Naive thymus-derived CD4-positive, alpha-beta T cell (primary cell): Measurements from ENCODE around the gene SSTR3. TPM values are rescaled to one million over a fixed set of nuclear protein-coding genes. Genes with fewer than 3 reads are reported as not detected.

Experiments used
- ATAC-seq: fragments of 150-1000 bp; cut with Tn5 transposase; 2 replicates; pipeline ENCODE4 v1.10.0; 2021; ENCODE audit warnings: mild to moderate bottlenecking, moderate library complexity
- CTCF ChIA-PET: fragments of 350-600 bp; sonication (Branson Sonifier 250); formaldehyde crosslinking; loops from one replicate; lab custom pipeline; 2021; ENCODE audit warnings: antibody characterized with exemption; lab: Charles Lee
- POLR2A ChIA-PET: fragments of 350-600 bp; sonication (Branson Sonifier 250); formaldehyde crosslinking; loops from one replicate; lab custom pipeline; 2021; ENCODE audit warnings: antibody characterized with exemption, inconsistent platforms; lab: Charles Lee
- DNase-seq, 9 donors: peaks; one replicate each; pipeline versions ENCODE4 v3.0.0 to v3.0.0-alpha.2; 2020 to 2022; ENCODE audit warnings: mixed read lengths in 1 of 9
- H3K27ac ChIP-seq: one replicate; pipeline ENCODE4 v1.7.0; 2013; ENCODE audit warnings: mild to moderate bottlenecking, low read depth, low read length, moderate library complexity
- H3K27me3 ChIP-seq, 2 donors: one replicate each; pipeline ENCODE4 v1.7.0; 2013; ENCODE audit warnings: low read length in 2 of 2, mild to moderate bottlenecking in 2 of 2, moderate library complexity in 2 of 2; ENCODE audit not compliant: control insufficient read depth in 2 of 2, insufficient read depth in 2 of 2
- H3K36me3 ChIP-seq, 3 experiments: 1 replicate in 2 of 3; 2 replicates in 1 of 3; pipeline ENCODE4 v1.7.0; 2013; ENCODE audit warnings: low read length in 3 of 3, mild to moderate bottlenecking in 3 of 3, moderate library complexity in 1 of 3; ENCODE audit not compliant: insufficient read depth in 3 of 3, control insufficient read depth in 2 of 3
- H3K4me1 ChIP-seq, 2 donors: one replicate each; pipeline ENCODE4 v1.7.0; 2013; ENCODE audit warnings: low read length in 2 of 2, mild to moderate bottlenecking in 2 of 2, moderate library complexity in 1 of 2; ENCODE audit not compliant: control insufficient read depth in 2 of 2, insufficient read depth in 2 of 2
- H3K4me3 ChIP-seq: 2 replicates; pipeline ENCODE4 v1.7.0; 2013; ENCODE audit warnings: mild to moderate bottlenecking, low read length
- H3K9me3 ChIP-seq, 3 experiments: 1 replicate in 2 of 3; 2 replicates in 1 of 3; pipeline ENCODE4 v1.7.0; 2013; ENCODE audit warnings: low read length in 3 of 3; ENCODE audit not compliant: control insufficient read depth in 2 of 3
- H3K27ac Mint-ChIP-seq, 9 donors: one replicate each; pipeline ENCODE4 v1.8.0; 2020 to 2022; ENCODE audit warnings: mixed read lengths in 9 of 9, mild to moderate bottlenecking in 8 of 9, moderate library complexity in 5 of 9, inconsistent platforms in 2 of 9
- H3K27me3 Mint-ChIP-seq, 5 donors: one replicate each; pipeline ENCODE4 v1.8.0; 2021 to 2022; ENCODE audit warnings: mixed read lengths in 5 of 5, mild to moderate bottlenecking in 1 of 5
- H3K36me3 Mint-ChIP-seq, 5 donors: one replicate each; pipeline ENCODE4 v1.8.0; 2020 to 2022; ENCODE audit warnings: mixed read lengths in 5 of 5, mild to moderate bottlenecking in 3 of 5, inconsistent platforms in 1 of 5
- H3K4me1 Mint-ChIP-seq, 7 donors: one replicate each; pipeline ENCODE4 v1.8.0; 2020 to 2022; ENCODE audit warnings: mixed read lengths in 7 of 7, mild to moderate bottlenecking in 3 of 7, inconsistent platforms in 1 of 7
- H3K4me3 Mint-ChIP-seq, 10 donors: one replicate each; pipeline ENCODE4 v1.8.0; 2020 to 2022; ENCODE audit warnings: mild to moderate bottlenecking in 10 of 10, mixed read lengths in 10 of 10, moderate library complexity in 6 of 10, inconsistent platforms in 2 of 10
- H3K9me3 Mint-ChIP-seq, 11 donors: one replicate each; pipeline ENCODE4 v1.8.0; 2020 to 2022; ENCODE audit warnings: mixed read lengths in 11 of 11, mild to moderate bottlenecking in 4 of 11, inconsistent platforms in 1 of 11, moderate library complexity in 1 of 11
- intact Hi-C, 2 donors: fragments of 100-400 bp; cut with micrococcal nuclease; formaldehyde crosslinking; loops; one replicate each; pipeline ENCODE4 v1.15.1; 2023
- polyA plus RNA-seq, 2 donors: library from polyadenylated mRNA; unstranded; fragments of 300-500 nt; fragmentation: Illumina TruSeq; gene quantifications; one replicate each; pipeline ENCODE4 v1.2.3, GENCODE V29; 2021
- total RNA-seq, 6 experiments: library from RNA in 5 of 6; stranded (reverse) in 5 of 6; gene quantifications; 1 replicate in 5 of 6; 2 replicates in 1 of 6; pipeline ENCODE4 v1.2.3 and lab custom pipeline; 2021 to 2026

SSTR3 gene
- total and polyA plus RNA-seq, 7 experiments from 2014 or later, result 3.9 to 30.4 (median 6.4) TPM

DNA sequence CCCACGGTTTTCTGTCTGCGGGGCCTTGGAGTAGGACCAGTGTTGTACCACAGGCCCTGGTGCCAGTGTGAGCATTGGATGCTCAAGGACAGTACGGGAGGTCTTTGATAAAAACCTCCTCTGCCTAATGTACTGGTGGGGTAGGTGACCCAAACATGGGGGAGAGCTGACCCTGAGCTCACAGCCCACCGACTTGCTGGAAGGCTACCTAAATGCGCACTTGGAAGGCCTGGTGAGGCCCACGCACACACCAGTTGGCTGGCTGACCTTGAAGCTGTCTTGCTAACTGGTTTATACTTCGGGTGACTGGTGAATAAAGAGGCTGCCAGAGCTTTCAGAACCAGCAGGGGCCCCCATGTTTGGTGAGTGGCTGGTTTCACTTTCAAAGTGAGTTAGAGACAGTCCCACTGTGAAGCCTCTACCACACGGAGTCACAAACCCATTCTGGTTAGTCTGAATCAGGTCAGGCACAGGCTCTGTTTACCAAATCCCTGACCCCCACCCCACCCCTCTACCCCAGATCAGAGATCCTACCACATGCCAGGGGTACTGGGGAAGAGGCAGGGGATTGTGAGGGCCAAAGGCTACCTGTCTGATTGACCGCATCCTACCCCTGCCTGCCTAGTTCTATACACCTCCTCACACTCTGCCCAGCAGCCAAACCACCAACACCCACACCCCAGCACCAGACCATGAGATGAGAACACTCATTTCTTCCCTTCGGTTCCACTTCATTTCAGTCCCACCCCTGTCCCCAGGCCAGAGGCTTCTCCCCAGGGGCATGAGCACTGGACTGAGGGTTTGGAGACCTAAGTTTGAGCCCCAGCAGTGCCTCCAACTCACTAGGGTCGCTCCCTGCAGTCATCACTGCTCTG lies 49.8 kb downstream of the SSTR3 start:
- Histone ChIP-seq H3K4me1 (peaks cover 44 to 64% of the 10 kb centered on the region in 2 donors), H3K4me3 (peak overlapping the region; percentile 31), H3K27ac (peak overlapping the region; percentile 63), H3K36me3 (no peaks in the 10 kb centered on the region), H3K9me3 (no peaks in the 10 kb centered on the region), H3K27me3 (no peaks in the 10 kb centered on the region)
- ATAC-seq (peak; percentile 83), DNase-seq (peak in 8 of 9 donors; percentile 44 to 79 (median 58))
- H3K4me1 Mint-ChIP-seq, result peaks cover 27 to 91% (median 42%) of the 10 kb centered on the region in 7 donors
- intact Hi-C loops, result loop anchor here (1.0 kb wide), 5 partner anchors 12 to 84 kb away; no protein-coding TSS in a partner anchor
- peak overlapping the region; percentile 82 to 98 (median 91) for H3K27ac Mint-ChIP-seq
- no peaks in the 10 kb centered on the region for H3K9me3 Mint-ChIP-seq
- H3K36me3 Mint-ChIP-seq, result peaks cover 0 to 11% (median 0%) of the 10 kb centered on the region in 5 donors
- H3K4me3 Mint-ChIP-seq, result peak overlapping the region; percentile 30 to 74 (median 59)
- H3K27me3 Mint-ChIP-seq, result no peaks in the 10 kb centered on the region
- CTCF ChIA-PET, result interaction anchor here (0.6 to 3.1 kb wide), 9 partner anchors 13 to 101 kb away, joined by 3 to 20 read pairs (median 6); partner anchors contain the start of gene IL2RB
- POLR2A ChIA-PET, result interaction anchor here (0.7 to 4.3 kb wide), 11 partner anchors 10 to 79 kb away, joined by 3 to 28 read pairs (median 5); partner anchors contain the start of gene IL2RB

DNA sequence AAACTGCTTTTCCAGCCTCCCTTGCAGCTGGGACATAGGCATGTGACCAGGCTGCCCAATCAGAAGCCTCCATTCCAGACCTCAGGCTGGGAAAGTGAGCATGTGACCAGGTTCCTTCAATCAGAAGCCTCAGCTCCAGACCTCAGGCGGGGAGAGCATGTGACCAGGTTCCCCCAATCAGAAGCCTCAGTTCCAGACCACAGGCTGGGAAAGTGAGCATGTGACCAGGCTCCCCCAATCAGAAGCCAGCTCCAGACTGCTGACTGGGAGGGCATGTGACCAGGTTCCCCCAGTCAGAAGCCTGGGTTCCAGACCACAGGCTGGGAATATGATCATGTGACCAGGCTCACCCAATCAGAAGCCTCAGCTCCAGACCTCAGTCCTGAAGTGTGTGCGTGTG lies 50.8 kb downstream of the SSTR3 start:
- DNase-seq (peak in 1 of 9 donors; percentile 46), ATAC-seq (no peak)
- no peak overlapping the region for H3K4me3 ChIP-seq
- H3K27ac ChIP-seq, result no peak overlapping the region
- no peaks in the 10 kb centered on the region for H3K9me3 ChIP-seq
- POLR2A ChIA-PET, result interaction anchor here (0.5 to 4.3 kb wide), 10 partner anchors 9 to 632 kb away, joined by 3 to 28 read pairs (median 4); partner anchors contain the start of genes EIF3D and IL2RB
- H3K27me3 Mint-ChIP-seq, result no peaks in the 10 kb centered on the region
- H3K9me3 Mint-ChIP-seq, result no peaks in the 10 kb centered on the region
- H3K36me3 ChIP-seq, result no peaks in the 10 kb centered on the region
- CTCF ChIA-PET, result interaction anchor here (1.3 to 3.1 kb wide), 4 partner anchors 38 to 99 kb away, joined by 3 to 20 read pairs (median 5); no protein-coding TSS in a partner anchor
- H3K4me1 ChIP-seq, result peaks cover 34 to 54% of the 10 kb centered on the region in 2 donors
- H3K36me3 Mint-ChIP-seq, result peaks cover 0 to 11% (median 0%) of the 10 kb centered on the region in 5 donors
- intact Hi-C loops, result no loop called here
- H3K27ac Mint-ChIP-seq, result peak overlapping the region in 2 of 9 donors; percentile 91 to 98
- peaks cover 21 to 88% (median 33%) of the 10 kb centered on the region in 7 donors for H3K4me1 Mint-ChIP-seq
- H3K4me3 Mint-ChIP-seq, result no peak overlapping the region
- no peaks in the 10 kb centered on the region for H3K27me3 ChIP-seq

DNA sequence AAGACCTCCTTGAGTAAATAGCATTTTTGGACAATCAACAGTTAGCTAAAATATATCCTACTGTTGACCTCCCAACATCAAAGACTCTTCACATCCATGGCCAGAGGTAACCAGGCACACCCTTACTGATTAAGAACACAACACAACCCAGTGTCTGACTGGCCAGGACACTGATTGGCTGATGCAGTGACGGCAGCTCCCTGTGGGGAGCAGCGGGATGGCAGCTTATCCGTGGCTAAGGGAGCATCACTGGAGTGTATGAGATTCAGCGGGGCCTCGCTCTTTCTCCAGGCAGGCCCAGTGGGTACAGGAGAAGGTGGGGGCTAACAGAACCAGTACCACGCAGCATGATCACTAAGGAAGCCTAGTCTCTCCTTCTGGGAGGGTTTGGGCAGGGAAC lies 52.2 kb downstream of the SSTR3 start:
- CTCF ChIA-PET, result interaction anchor here (0.6 kb wide), 1 partner anchor 10 kb away, joined by 3 read pairs; no protein-coding TSS in a partner anchor
- Histone ChIP-seq H3K27me3 (no peaks in the 10 kb centered on the region), H3K9me3 (no peaks in the 10 kb centered on the region), H3K36me3 (no peaks in the 10 kb centered on the region), H3K4me1 (peaks cover 25 to 40% of the 10 kb centered on the region in 2 donors), H3K4me3 (no peak overlapping the region), H3K27ac (no peak overlapping the region)
- Mint-ChIP-seq H3K27me3 (no peaks in the 10 kb centered on the region), H3K36me3 (peaks cover 0 to 19% (median 0%) of the 10 kb centered on the region in 5 donors), H3K4me1 (peaks cover 14 to 83% (median 25%) of the 10 kb centered on the region in 7 donors), H3K9me3 (peaks cover 0 to 3% (median 0%) of the 10 kb centered on the region in 11 donors), H3K4me3 (peak overlapping the region in 1 of 10 donors; percentile 17), H3K27ac (peak overlapping the region in 5 of 9 donors; percentile 2 to 70 (median 40))
- POLR2A ChIA-PET, result interaction anchor here (4.3 kb wide), 1 partner anchor 11 kb away, joined by 28 read pairs; the partner anchor contains the start of gene IL2RB
- intact Hi-C loops, result no loop called here
- DNase-seq (no peak), ATAC-seq (no peak)

DNA sequence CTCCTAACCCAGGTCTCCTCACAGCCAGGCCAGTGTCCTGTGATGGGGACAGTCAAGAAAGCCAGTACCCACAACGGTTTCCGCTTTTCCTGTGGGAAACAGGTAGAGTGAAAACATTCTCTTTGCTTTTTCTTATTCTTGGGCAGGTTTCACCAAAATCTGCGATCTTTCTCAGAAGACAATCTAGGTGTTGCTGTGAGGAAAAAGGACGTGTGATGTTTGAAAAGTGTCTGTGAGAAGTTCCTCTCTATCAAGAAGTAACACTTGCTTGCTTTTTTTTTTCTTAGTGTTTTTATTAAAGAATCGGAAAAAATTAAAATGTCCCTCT lies 53.4 kb downstream of the SSTR3 start:
- peak overlapping the region in 2 of 9 donors; percentile 10 to 40 for H3K27ac Mint-ChIP-seq
- H3K36me3 ChIP-seq, result no peaks in the 10 kb centered on the region
- H3K4me3 ChIP-seq, result no peak overlapping the region
- intact Hi-C loops, result no loop called here
- H3K4me1 Mint-ChIP-seq, result peaks cover 14 to 72% (median 22%) of the 10 kb centered on the region in 7 donors
- peaks cover 23 to 31% of the 10 kb centered on the region in 2 donors for H3K4me1 ChIP-seq
- no peak for DNase-seq
- no peaks in the 10 kb centered on the region for H3K27me3 ChIP-seq
- ChIA-PET POLR2A (no interaction called here), CTCF (no interaction called here)
- H3K27ac ChIP-seq, result no peak overlapping the region
- peaks cover 0 to 19% (median 0%) of the 10 kb centered on the region in 5 donors for H3K36me3 Mint-ChIP-seq
- no peak overlapping the region for H3K4me3 Mint-ChIP-seq
- H3K9me3 ChIP-seq, result no peaks in the 10 kb centered on the region
- ATAC-seq, result no peak
- peaks cover 0 to 3% (median 0%) of the 10 kb centered on the region in 11 donors for H3K9me3 Mint-ChIP-seq
- no peaks in the 10 kb centered on the region for H3K27me3 Mint-ChIP-seq

DNA sequence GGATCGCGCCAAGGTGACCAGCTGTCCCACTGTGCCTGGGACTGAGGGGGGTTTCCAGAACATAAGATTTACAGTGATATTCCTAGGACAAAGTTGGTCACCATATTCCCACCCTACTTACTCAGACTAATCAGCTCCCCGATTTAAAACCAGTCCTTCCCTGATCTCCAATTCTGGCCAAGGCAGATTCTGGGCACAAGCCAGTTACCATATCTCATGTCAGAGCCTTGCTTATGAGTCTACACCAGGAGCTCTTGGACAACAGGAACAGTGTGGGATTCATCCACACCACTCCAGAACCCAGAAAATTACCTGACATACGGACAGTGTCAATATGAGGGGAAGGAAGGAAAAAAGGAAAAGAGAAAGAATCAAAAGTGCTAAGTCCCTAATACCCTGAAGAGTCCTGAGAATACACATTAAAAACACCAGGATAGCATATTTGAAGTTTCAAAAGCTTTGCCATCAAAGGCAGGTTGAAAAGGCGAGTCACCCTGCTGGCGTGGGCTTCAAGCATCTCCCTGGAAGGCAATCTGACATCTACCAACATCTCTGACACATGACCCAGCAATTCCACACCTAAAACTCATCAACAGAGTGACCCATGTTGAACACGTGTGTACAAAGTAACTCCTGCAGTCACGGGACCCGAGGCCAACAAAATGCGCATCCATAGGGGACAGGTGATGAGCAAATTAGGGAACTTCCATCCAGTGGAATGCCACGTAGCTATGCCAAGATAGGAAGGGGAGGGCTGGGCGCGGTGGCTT lies 54.6 kb downstream of the SSTR3 start:
- Mint-ChIP-seq H3K4me1 (peaks cover 9 to 60% (median 15%) of the 10 kb centered on the region in 7 donors), H3K4me3 (peak overlapping the region in 1 of 10 donors; percentile 27), H3K27me3 (no peaks in the 10 kb centered on the region), H3K27ac (peak overlapping the region in 3 of 9 donors; percentile 2 to 58 (median 13)), H3K9me3 (peaks cover 0 to 3% (median 0%) of the 10 kb centered on the region in 11 donors), H3K36me3 (peaks cover 0 to 19% (median 0%) of the 10 kb centered on the region in 5 donors)
- no peak overlapping the region for H3K27ac ChIP-seq
- no peaks in the 10 kb centered on the region for H3K36me3 ChIP-seq
- ChIA-PET POLR2A (interaction anchor here (1.3 to 1.4 kb wide), 2 partner anchors 8 to 10 kb away, joined by 3 to 5 read pairs; partner anchors contain the start of gene IL2RB), CTCF (no interaction called here)
- no peak for ATAC-seq
- no peak overlapping the region for H3K4me3 ChIP-seq
- H3K27me3 ChIP-seq, result no peaks in the 10 kb centered on the region
- peaks cover 11 to 18% of the 10 kb centered on the region in 2 donors for H3K4me1 ChIP-seq
- DNase-seq, result no peak
- H3K9me3 ChIP-seq, result no peaks in the 10 kb centered on the region
- intact Hi-C loops, result no loop called here
